Kidney epithelial cell (primary cell): Measurements from ENCODE around the gene HOXA11. TPM values are rescaled to one million over a fixed set of nuclear protein-coding genes. Genes with fewer than 3 reads are reported as not detected.

Experiments
- DNase-seq: peaks from one replicate; pipeline ENCODE4 v3.0.0-alpha.2; 2010; ENCODE audit warnings: low read depth
- H3K27me3 ChIP-seq: 2 replicates; pipeline ENCODE4 v1.6.0; 2011; ENCODE audit warnings: low read length; ENCODE audit not compliant: control insufficient read depth, insufficient read depth
- H3K36me3 ChIP-seq: 2 replicates; pipeline ENCODE4 v1.5.1; 2011; ENCODE audit warnings: low read length; ENCODE audit not compliant: control insufficient read depth, insufficient read depth
- H3K4me3 ChIP-seq: 2 replicates; pipeline ENCODE4 v1.5.1; 2011; ENCODE audit warnings: low read depth, mild to moderate bottlenecking, control low read depth, low read length
- total RNA-seq: library from RNA; depleted of rRNA; stranded (reverse); fragments of >200 nt; gene quantifications from 2 replicates; pipeline ENCODE4 v1.2.3, GENCODE V29; 2015
- TF ChIP-seq, protein P1 (sequence below): IDR thresholded peaks from 2 replicates; pipeline ENCODE4 v1.5.1; 2011; ENCODE audit warnings: mild to moderate bottlenecking, moderate library complexity, low read length, control low read depth, inconsistent platforms; ENCODE audit not compliant: insufficient read depth, poor library complexity, severe bottlenecking

The HOXA11 gene
- total RNA-seq, 1 donor from 2014 or later = 17.3 TPM

DNA sequence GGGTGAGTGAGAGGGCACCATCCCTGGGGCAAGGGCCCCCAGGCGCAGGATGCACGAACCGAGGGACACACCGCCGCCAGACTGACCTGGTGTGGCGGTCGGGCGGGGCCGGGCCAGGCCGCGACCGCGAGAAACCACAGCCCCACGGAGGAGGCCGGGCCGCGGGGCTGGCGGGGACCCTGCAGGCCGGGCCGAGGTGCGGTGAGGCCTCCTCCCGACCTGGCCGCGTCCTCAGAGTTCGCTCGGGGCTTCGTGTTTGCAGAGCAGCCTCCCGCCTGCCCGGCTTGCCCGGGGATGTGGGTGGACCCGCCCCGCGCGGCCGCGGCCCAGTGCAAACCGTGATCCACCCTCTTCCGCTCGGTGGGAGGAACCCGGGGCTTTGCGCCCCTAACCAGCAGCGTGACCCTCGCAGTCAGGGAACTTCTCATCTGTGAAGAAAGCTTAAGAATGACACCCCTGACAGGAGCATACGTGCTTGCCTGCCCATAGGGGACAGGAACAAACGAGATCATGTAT is 35.5 kb upstream of the HOXA11 start:
- Histone ChIP-seq H3K4me3 (no peak overlapping the region), H3K36me3 (no peaks in the 10 kb centered on the region), H3K27me3 (peaks cover 68% of the 10 kb centered on the region)
- no peak for DNase-seq
- TF ChIP-seq, protein P1, sequence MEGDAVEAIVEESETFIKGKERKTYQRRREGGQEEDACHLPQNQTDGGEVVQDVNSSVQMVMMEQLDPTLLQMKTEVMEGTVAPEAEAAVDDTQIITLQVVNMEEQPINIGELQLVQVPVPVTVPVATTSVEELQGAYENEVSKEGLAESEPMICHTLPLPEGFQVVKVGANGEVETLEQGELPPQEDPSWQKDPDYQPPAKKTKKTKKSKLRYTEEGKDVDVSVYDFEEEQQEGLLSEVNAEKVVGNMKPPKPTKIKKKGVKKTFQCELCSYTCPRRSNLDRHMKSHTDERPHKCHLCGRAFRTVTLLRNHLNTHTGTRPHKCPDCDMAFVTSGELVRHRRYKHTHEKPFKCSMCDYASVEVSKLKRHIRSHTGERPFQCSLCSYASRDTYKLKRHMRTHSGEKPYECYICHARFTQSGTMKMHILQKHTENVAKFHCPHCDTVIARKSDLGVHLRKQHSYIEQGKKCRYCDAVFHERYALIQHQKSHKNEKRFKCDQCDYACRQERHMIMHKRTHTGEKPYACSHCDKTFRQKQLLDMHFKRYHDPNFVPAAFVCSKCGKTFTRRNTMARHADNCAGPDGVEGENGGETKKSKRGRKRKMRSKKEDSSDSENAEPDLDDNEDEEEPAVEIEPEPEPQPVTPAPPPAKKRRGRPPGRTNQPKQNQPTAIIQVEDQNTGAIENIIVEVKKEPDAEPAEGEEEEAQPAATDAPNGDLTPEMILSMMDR = no peak

DNA sequence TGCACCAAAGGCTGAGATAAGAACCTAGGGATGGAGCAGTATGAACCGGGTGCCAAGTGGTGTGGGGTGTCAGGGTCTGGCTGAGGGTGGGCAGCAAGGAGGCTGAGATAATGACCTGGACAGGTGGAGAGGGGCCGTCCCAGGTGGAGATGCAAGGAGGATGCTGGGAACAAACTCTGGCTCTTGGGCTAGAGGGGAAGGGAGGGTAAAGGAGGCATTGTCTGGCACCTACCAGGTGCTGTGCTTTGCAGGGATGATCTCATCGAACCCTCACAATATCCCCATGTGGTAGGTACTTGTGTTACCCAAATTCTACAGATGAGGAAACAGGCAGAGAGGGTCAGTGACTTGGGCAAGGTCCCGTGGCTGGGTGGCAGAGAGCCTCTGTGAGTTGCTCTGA is 34.8 kb upstream of the HOXA11 start:
- peaks cover 68% of the 10 kb centered on the region for H3K27me3 ChIP-seq
- TF ChIP-seq, protein P1 = no peak
- no peak for DNase-seq
- no peaks in the 10 kb centered on the region for H3K36me3 ChIP-seq
- H3K4me3 ChIP-seq = no peak overlapping the region

DNA sequence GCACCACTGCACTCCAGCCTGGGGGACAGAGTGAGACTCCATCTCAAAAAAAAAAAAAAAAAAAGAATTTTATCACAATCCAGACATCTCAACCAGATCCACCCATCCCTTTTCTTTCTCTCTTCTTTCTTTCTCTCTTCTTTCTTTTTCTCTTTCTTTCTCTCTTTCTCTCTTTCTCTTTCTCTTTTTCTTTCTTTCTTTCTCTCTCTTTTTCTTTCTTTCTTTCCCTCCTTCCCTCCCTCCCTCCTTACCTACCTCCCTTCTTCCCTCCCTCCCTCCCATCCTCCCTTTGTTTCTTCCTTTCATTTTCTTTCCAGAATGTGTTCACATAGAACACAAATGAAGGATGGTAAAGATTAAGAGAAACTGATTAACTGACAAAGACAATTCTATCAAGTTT is 32.9 kb upstream of the HOXA11 start:
- peaks cover 75% of the 10 kb centered on the region for H3K27me3 ChIP-seq
- no peak for DNase-seq
- H3K36me3 ChIP-seq = no peaks in the 10 kb centered on the region
- TF ChIP-seq, protein P1 = no peak
- no peak overlapping the region for H3K4me3 ChIP-seq

DNA sequence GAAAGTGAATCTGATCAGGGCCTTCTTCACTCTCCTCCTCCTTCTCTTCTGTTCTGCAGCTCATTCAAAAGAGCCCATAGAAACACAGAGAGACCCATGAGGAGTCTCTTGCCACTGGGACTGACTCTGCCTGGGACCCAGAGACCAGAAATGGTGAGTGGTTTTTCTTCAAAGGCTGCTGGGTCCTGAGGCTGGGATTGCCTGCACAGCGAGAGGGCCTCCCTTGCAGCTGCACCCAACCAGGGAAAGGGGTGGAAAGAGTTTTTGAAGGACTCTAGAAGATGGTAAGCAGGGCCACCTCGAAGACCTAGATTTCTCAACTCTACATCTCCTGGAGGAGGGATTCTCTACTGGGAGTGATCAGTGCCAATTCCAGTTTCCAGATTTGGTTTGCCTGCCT is 30.3 kb upstream of the HOXA11 start:
- H3K27me3 ChIP-seq = peaks cover 81% of the 10 kb centered on the region
- H3K36me3 ChIP-seq = no peaks in the 10 kb centered on the region

DNA sequence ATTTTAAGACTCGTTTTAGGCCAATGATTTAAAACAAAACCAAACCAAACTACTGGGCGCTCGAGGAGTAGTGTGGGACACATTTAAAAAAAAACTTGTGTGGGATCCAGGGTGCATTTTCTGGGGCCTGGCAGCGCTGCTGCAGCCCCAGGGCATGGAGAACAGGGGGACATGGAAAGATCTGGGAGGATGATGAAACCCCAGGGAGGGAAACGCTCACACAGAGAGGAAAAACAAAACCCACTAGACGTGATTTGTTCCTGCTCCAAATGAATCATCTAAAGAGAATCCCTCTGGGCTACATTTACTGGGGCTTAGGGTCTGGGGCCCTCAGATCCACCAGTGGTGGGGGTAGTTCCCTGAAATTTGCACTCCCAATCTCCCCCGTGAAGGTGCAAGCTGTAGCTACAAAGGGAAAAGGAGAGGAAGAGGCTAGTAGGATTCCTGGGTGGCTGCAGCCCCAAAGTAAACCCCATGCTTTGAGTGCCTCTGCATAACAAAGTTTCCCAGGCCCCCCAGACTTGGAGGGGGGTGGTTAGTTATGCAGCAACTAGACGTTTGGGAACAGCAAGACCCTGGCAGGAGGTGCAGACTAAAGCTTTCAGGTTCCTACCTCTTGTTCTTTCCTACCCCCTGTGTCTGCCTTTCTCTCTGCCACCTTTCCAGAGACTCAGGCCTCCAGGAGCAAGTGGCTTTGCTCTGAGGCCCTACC is 29.4 kb upstream of the HOXA11 start:
- TF ChIP-seq, protein P1 = no peak
- H3K36me3 ChIP-seq = no peaks in the 10 kb centered on the region
- H3K4me3 ChIP-seq = no peak overlapping the region
- no peak for DNase-seq
- peaks cover 81% of the 10 kb centered on the region for H3K27me3 ChIP-seq

More for the DNA sequence above, 30.3 kb upstream of the HOXA11 start:
- no peak overlapping the region for H3K4me3 ChIP-seq
- TF ChIP-seq, protein P1 = no peak
- DNase-seq = no peak
